T-cell (primary cell): ENCODE measurements around the gene ZWILCH. TPM values are rescaled to one million over a fixed set of nuclear protein-coding genes. Genes with fewer than 3 reads are reported as not detected.
"Not testable (repeated sequence)": the region's sequence is repeated elsewhere in the genome, so short reads cannot be mapped to it uniquely, and the experiment has no call there.

Source experiments
- ATAC-seq, 4 experiments: fragments of 200-7000 bp in 3 of 4; fragments of 150-1000 bp in 1 of 4; cut with Tn5 transposase; replicated peaks in 1 of 4; 1 replicate in 3 of 4; 2 replicates in 1 of 4; pipeline ENCODE4 v1.10.0; 2021; ENCODE audit warnings: moderate library complexity in 3 of 4, mild to moderate bottlenecking in 2 of 4, moderate number of reproducible peaks in 1 of 4
- CTCF ChIA-PET, 2 donors: fragments of 300-600 bp; sonication (Branson Sonifier 250); formaldehyde crosslinking; loops; one replicate each; lab custom pipeline; 2022; ENCODE audit warnings: antibody characterized with exemption in 2 of 2; lab: Charles Lee
- POLR2A ChIA-PET, 2 donors: fragments of 300-600 bp; sonication (Branson Sonifier 250); formaldehyde crosslinking; loops; one replicate each; lab custom pipeline; 2022; ENCODE audit warnings: antibody characterized with exemption in 2 of 2; lab: Charles Lee
- DNase-seq, 35 experiments: peaks; one replicate each; pipeline versions ENCODE4 v3.0.0 to v3.0.0-alpha.2; 2013 to 2023
- H3K27ac ChIP-seq: one replicate; pipeline ENCODE4 v1.5.1; 2013; ENCODE audit warnings: low read length
- H3K27me3 ChIP-seq, 2 experiments: replicated peaks in 1 of 2; 1 replicate in 1 of 2; 2 replicates in 1 of 2; pipeline versions ENCODE4 v1.6.1 to v1.7.0; 2013; ENCODE audit warnings: low read length in 1 of 2, mixed read lengths in 1 of 2; ENCODE audit not compliant: control insufficient read depth in 2 of 2, insufficient read depth in 2 of 2; ENCODE audit errors: extremely low read depth in 1 of 2
- H3K36me3 ChIP-seq, 2 donors: 1 replicate in 1 of 2; 2 replicates in 1 of 2; pipeline versions ENCODE4 v1.6.1 to v1.7.0; 2013; ENCODE audit warnings: low read length in 1 of 2; ENCODE audit not compliant: control insufficient read depth in 2 of 2, insufficient read depth in 1 of 2; ENCODE audit errors: extremely low read depth in 1 of 2
- H3K4me1 ChIP-seq, 2 experiments: 1 replicate in 1 of 2; 2 replicates in 1 of 2; pipeline versions ENCODE4 v1.6.1 to v1.7.0; 2013; ENCODE audit warnings: low read length in 2 of 2, mixed read lengths in 1 of 2; ENCODE audit not compliant: insufficient read depth in 2 of 2, control insufficient read depth in 1 of 2; ENCODE audit errors: extremely low read depth in 1 of 2
- H3K4me3 ChIP-seq, 2 donors: 1 replicate in 1 of 2; 2 replicates in 1 of 2; pipeline versions ENCODE4 v1.5.1 to v1.7.0; 2013; ENCODE audit warnings: mild to moderate bottlenecking in 2 of 2, low read length in 1 of 2, moderate library complexity in 1 of 2; ENCODE audit not compliant: control insufficient read depth in 1 of 2; ENCODE audit errors: extremely low read depth in 1 of 2
- H3K9me3 ChIP-seq: 2 replicates; pipeline ENCODE4 v1.7.0; 2013
- H3K27ac Mint-ChIP-seq, 2 donors: one replicate each; pipeline ENCODE4 v1.8.0; 2020 to 2021; ENCODE audit warnings: mild to moderate bottlenecking in 2 of 2, mixed read lengths in 2 of 2
- H3K27me3 Mint-ChIP-seq, 2 donors: one replicate each; pipeline ENCODE4 v1.8.0; 2021 to 2022; ENCODE audit warnings: mixed read lengths in 2 of 2
- H3K36me3 Mint-ChIP-seq: one replicate; pipeline ENCODE4 v1.8.0; 2021; ENCODE audit warnings: mixed read lengths
- H3K4me1 Mint-ChIP-seq, 3 donors: one replicate each; pipeline ENCODE4 v1.8.0; 2020 to 2022; ENCODE audit warnings: mixed read lengths in 3 of 3, mild to moderate bottlenecking in 1 of 3
- H3K4me3 Mint-ChIP-seq, 3 donors: one replicate each; pipeline ENCODE4 v1.8.0; 2020 to 2022; ENCODE audit warnings: mild to moderate bottlenecking in 3 of 3, mixed read lengths in 3 of 3, moderate library complexity in 3 of 3
- H3K9me3 Mint-ChIP-seq, 3 donors: one replicate each; pipeline ENCODE4 v1.8.0; 2020 to 2022; ENCODE audit warnings: mixed read lengths in 3 of 3
- WGBS: methylation state at CpG from one replicate; pipeline ENCODE4 v1.1.5; 2013; ENCODE audit warnings: missing lambda C conversion rate; ENCODE audit not compliant: insufficient coverage; 5-methylcytosine and 5-hydroxymethylcytosine counted together
- total RNA-seq, 35 experiments: library from RNA in 6 of 35; stranded (reverse) in 6 of 35; fragments of 120-200 nt in 1 of 35; gene quantifications; one replicate each; pipeline versions ENCODE4 v1.2.1 to v1.2.4 and lab custom pipeline; 2013 to 2026

ZWILCH gene
- total RNA-seq, 5 donors from 2014 or later (not counting 1 experiment from before 2014, with no cell fraction given) = 4.9 to 9.2 (median 6.2) TPM

GRCh38 chr15:66502491-66502890 is 2.6 kb upstream of the ZWILCH start:
- ChIA-PET CTCF (no interaction called here), POLR2A (no interaction called here)
- no peaks in the 10 kb centered on the region for H3K27me3 ChIP-seq
- DNase-seq (no peak), ATAC-seq (no peak)
- Mint-ChIP-seq H3K4me1 (peaks cover 65 to 68% (median 66%) of the 10 kb centered on the region in 3 donors), H3K27ac (peak overlapping the region; percentile 98), H3K9me3 (no peaks in the 10 kb centered on the region), H3K4me3 (peak overlapping the region; percentile 91 to 100 (median 99)), H3K27me3 (no peaks in the 10 kb centered on the region), H3K36me3 (peaks cover 40% of the 10 kb centered on the region)
- H3K9me3 ChIP-seq = no peaks in the 10 kb centered on the region
- peaks cover 27 to 33% of the 10 kb centered on the region in 2 experiments for H3K4me1 ChIP-seq
- H3K4me3 ChIP-seq = no peak overlapping the region
- H3K27ac ChIP-seq = peak overlapping the region; percentile 36
- H3K36me3 ChIP-seq = peaks cover 0 to 54% of the 10 kb centered on the region in 2 donors
- WGBS = 50% methylated on average over 8 of the region's 10 CpGs

GRCh38 chr15:66503041-66503648 is 2.0 kb upstream of the ZWILCH start:
- peak overlapping the region; percentile 91 to 100 (median 99) for H3K4me3 Mint-ChIP-seq
- DNase-seq, ATAC-seq, H3K27me3 ChIP-seq, H3K27me3 Mint-ChIP-seq, CTCF ChIA-PET, H3K9me3 ChIP-seq, H3K9me3 Mint-ChIP-seq: not testable (repeated sequence)
- H3K27ac Mint-ChIP-seq = peak overlapping the region; percentile 98
- 20% methylated on average over 1 of the region's 13 CpGs for WGBS
- H3K36me3 ChIP-seq = peaks cover 0 to 51% of the 10 kb centered on the region in 2 donors
- H3K4me1 Mint-ChIP-seq = peaks cover 59 to 61% (median 59%) of the 10 kb centered on the region in 3 donors
- peaks cover 35% of the 10 kb centered on the region for H3K36me3 Mint-ChIP-seq
- peak overlapping the region; percentile 86 for H3K27ac ChIP-seq
- POLR2A ChIA-PET = interaction anchor here in 1 of 2 donors (0.6 to 1.2 kb wide), 3 partner anchors 31 to 149 kb away, joined by 3 to 16 read pairs (median 12); no protein-coding TSS in a partner anchor
- H3K4me3 ChIP-seq = peak overlapping the region; percentile 88 to 99
- peaks cover 25 to 27% of the 10 kb centered on the region in 2 experiments for H3K4me1 ChIP-seq

GRCh38 chr15:66503780-66504562 is 1.2 kb upstream of the ZWILCH start:
- H3K27ac Mint-ChIP-seq = peak overlapping the region; percentile 98
- WGBS = 0% methylated on average over 4 of the region's 12 CpGs
- CTCF ChIA-PET = interaction anchor here in 1 of 2 donors (0.6 kb wide), 1 partner anchor 64 kb away, joined by 4 read pairs; no protein-coding TSS in a partner anchor

GRCh38 chr15:66505430-66505811 is 295 bp downstream of the ZWILCH start:
- Mint-ChIP-seq H3K4me1 (peaks cover 41 to 49% (median 45%) of the 10 kb centered on the region in 3 donors), H3K27ac (peak overlapping the region; percentile 98), H3K4me3 (peak overlapping the region; percentile 91 to 100 (median 99)), H3K9me3 (no peaks in the 10 kb centered on the region), H3K27me3 (no peaks in the 10 kb centered on the region), H3K36me3 (peaks cover 26% of the 10 kb centered on the region)
- ChIA-PET CTCF (interaction anchor here in 1 of 2 donors (1.9 kb wide), 1 partner anchor 118 kb away, joined by 5 read pairs; the partner anchor contains the start of gene MAP2K1), POLR2A (interaction anchor here in 1 of 2 donors (0.6 to 0.9 kb wide), 4 partner anchors 11 to 1787 kb away, joined by 3 to 7 read pairs (median 3); no protein-coding TSS in a partner anchor)
- ATAC-seq (no peak), DNase-seq (no peak)
- Histone ChIP-seq H3K27me3 (no peaks in the 10 kb centered on the region), H3K4me3 (peak overlapping the region; percentile 88 to 99), H3K4me1 (peaks cover 23 to 25% of the 10 kb centered on the region in 2 experiments), H3K9me3 (no peaks in the 10 kb centered on the region), H3K36me3 (peaks cover 0 to 28% of the 10 kb centered on the region in 2 donors), H3K27ac (peak overlapping the region; percentile 86)
- WGBS = 0% methylated on average over 9 of the region's 13 CpGs

More at GRCh38 chr15:66503780-66504562, 1.2 kb upstream of the ZWILCH start:
- Mint-ChIP-seq H3K36me3 (peaks cover 34% of the 10 kb centered on the region), H3K27me3 (no peaks in the 10 kb centered on the region), H3K4me1 (peaks cover 52 to 54% (median 52%) of the 10 kb centered on the region in 3 donors), H3K4me3 (peak overlapping the region; percentile 91 to 100 (median 99)), H3K9me3 (no peaks in the 10 kb centered on the region)
- peak overlapping the region; percentile 88 to 99 for H3K4me3 ChIP-seq
- no peak for ATAC-seq
- POLR2A ChIA-PET = interaction anchor here (0.5 to 1.2 kb wide), 5 partner anchors 32 to 152 kb away, joined by 3 to 16 read pairs (median 4); no protein-coding TSS in a partner anchor
- no peaks in the 10 kb centered on the region for H3K9me3 ChIP-seq
- peaks cover 0 to 43% of the 10 kb centered on the region in 2 donors for H3K36me3 ChIP-seq
- H3K4me1 ChIP-seq = peaks cover 23 to 25% of the 10 kb centered on the region in 2 experiments
- no peaks in the 10 kb centered on the region for H3K27me3 ChIP-seq
- DNase-seq = no peak
- peak overlapping the region; percentile 86 for H3K27ac ChIP-seq

- ATAC-seq = no peak
- H3K36me3 Mint-ChIP-seq = peaks cover 23% of the 10 kb centered on the region
- POLR2A ChIA-PET = interaction anchor here in 1 of 2 donors (0.9 kb wide), 1 partner anchor 204 kb away, joined by 3 read pairs; no protein-coding TSS in a partner anchor
- H3K4me3 Mint-ChIP-seq = peak overlapping the region; percentile 91 to 100 (median 99)
- DNase-seq = no peak
- WGBS = 46% methylated on average over 3 of the region's 4 CpGs
- H3K9me3 Mint-ChIP-seq = no peaks in the 10 kb centered on the region
- CTCF ChIA-PET = interaction anchor here in 1 of 2 donors (1.9 kb wide), 1 partner anchor 118 kb away, joined by 5 read pairs; the partner anchor contains the start of gene MAP2K1
- H3K4me1 Mint-ChIP-seq = peaks cover 40 to 48% (median 44%) of the 10 kb centered on the region in 3 donors
- Histone ChIP-seq H3K27ac (peak overlapping the region; percentile 86), H3K4me1 (peaks cover 23 to 25% of the 10 kb centered on the region in 2 experiments), H3K9me3 (no peaks in the 10 kb centered on the region), H3K36me3 (peaks cover 0 to 24% of the 10 kb centered on the region in 2 donors), H3K27me3 (no peaks in the 10 kb centered on the region), H3K4me3 (peak overlapping the region; percentile 88 to 99)
- H3K27ac Mint-ChIP-seq = peak overlapping the region; percentile 98
- no peaks in the 10 kb centered on the region for H3K27me3 Mint-ChIP-seq
Measured at GRCh38 chr15:66505818-66506217, 692 bp downstream of the ZWILCH start.
